HL-60/S4 (cell line): ENCODE data around the gene GRIA2.
"Not testable (repeated sequence)": the region's sequence is repeated elsewhere in the genome, so short reads cannot be mapped to it uniquely, and the experiment has no call there.

ENCODE experiments used
- in situ Hi-C: fragments of 300-500 bp; cut with MboI; formaldehyde crosslinking; loops from 2 replicates; pipeline ENCODE4 v1.14.3; 2022; ENCODE audit warnings: low sequenced_read_pairs

Gene GRIA2

GRCh38 chr4:157220371-157220881, at the start of gene GRIA2:
Gene GRIA2, plus strand, starts transcription at chr4:157220728. Its CDS starts 315 bp downstream, at chr4:157221043.
- in situ Hi-C loops: no loop called here

GRCh38 chr4:157172011-157172410, 48.5 kb upstream of the GRIA2 start:
- in situ Hi-C loops: no loop called here

DNA sequence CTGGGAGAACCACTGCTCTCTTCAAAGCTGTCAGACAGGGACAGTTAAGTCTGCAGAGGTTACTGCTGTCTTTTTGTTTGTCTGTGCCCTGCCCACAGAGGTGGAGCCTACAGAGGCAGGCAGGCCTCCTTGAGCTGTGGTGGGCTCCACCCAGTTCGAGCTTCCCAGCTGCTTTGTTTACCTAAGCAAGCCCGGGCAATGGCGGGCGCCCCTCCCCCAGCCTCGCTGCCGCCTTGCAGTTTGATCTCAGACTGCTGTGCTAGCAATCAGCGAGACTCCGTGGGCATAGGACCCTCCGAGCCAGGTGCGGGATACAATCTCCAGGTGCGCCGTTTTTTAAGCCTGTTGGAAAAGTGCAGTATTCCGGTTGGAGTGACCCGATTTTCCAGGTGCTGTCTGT, 40.3 kb upstream of the GRIA2 start:
- in situ Hi-C loops: not testable (repeated sequence)

GRCh38 chr4:157184300-157184699, 36.2 kb upstream of the GRIA2 start:
- in situ Hi-C loops: no loop called here

DNA sequence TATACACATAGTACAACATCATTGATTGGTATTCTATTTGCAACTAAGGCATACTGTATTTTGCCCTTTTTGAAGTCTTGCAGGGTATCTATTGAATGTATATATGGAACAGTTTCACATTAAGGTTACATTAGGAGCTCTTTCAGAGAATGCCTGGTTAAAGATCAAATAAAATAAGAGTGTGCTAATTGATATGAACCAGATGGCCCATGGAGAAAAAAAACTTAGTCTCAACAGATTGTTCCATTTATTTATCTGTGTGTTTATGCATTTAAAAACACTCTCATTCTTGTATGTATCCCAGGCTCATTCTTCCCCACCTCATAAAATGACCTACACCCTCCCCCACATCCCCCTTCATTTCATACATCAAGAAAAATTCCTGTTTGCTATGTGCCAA, 35.2 kb upstream of the GRIA2 start:
- in situ Hi-C loops: no loop called here

DNA sequence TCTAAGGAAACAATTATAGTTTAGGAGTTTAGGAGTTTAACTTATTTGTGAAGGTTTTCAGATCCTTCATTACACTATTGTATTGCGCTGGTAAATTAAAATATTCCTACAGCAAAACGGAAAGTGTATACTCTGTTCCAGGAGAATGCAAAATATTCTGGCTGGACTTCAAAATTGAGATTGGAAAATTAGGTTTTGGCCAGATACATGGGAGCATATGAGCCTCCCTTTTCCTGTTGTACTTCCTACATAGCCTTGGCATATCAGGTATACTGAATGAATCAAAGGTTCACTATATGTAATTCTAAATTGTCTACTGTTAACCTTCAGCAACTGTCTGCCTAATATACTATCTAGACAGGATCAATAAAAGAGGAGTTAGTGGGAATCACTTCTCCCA, 25.2 kb upstream of the GRIA2 start:
- in situ Hi-C loops: no loop called here

- in situ Hi-C loops: no loop called here
Measured at GRCh38 chr4:157196046-157196445, 24.5 kb upstream of the GRIA2 start.

DNA sequence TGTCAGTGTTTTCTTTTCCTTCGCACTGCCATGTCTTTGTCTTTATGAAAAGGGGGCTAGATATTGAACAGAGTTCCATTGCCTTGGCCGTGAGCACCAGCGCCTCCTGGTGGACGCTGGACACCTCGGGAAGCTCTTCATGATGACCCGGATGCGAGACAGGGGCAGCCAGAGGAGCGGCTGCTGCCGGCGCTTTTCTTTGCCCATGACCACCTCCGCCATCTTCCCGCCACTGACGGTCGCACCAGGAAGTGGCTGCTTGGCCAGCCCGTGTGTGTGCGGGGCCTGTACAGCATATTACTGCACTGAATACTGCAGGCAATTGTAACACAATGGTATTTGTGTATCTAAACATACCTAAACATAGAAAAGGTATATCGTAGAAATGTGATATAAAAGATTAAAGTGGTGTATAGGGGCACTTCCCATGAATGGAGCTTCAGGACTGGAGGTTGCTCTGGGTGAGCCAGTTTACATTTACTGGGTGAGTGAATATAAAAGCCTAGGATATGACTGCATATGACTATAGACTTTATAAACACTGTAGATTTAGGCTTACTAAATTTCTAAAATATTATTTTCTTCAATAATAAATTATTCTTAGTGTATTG, 15.8 kb upstream of the GRIA2 start:
- in situ Hi-C loops: no loop called here

- in situ Hi-C loops: no loop called here
Measured at GRCh38 chr4:157217708-157218107, 2.8 kb upstream of the GRIA2 start.

- in situ Hi-C loops: no loop called here
Measured at GRCh38 chr4:157219711-157220370, 687 bp upstream of the GRIA2 start.

DNA sequence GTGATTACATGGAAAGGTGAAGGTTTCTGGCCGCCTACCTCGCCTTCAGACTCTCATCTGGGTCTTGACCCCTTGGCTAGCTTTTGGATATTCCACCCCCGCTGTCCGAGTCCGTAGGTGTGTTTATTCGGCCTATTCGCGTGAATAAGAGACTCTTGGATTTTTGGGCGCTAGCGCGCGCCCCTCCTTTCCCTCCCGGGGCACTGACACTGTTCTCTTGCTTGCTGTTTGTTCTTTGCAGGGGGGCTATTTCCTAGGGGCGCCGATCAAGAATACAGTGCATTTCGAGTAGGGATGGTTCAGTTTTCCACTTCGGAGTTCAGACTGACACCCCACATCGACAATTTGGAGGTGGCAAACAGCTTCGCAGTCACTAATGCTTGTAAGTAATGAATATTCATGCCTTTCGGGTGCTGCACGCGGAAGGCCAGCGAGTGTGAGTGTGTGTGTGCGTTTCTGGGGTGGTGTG, 932 bp downstream of the GRIA2 start:
- in situ Hi-C loops: no loop called here

- in situ Hi-C loops: no loop called here
Measured at GRCh38 chr4:157221895-157222770, 1.6 kb downstream of the GRIA2 start.

- in situ Hi-C loops: no loop called here
Measured at GRCh38 chr4:157222771-157223160, 2.2 kb downstream of the GRIA2 start.

DNA sequence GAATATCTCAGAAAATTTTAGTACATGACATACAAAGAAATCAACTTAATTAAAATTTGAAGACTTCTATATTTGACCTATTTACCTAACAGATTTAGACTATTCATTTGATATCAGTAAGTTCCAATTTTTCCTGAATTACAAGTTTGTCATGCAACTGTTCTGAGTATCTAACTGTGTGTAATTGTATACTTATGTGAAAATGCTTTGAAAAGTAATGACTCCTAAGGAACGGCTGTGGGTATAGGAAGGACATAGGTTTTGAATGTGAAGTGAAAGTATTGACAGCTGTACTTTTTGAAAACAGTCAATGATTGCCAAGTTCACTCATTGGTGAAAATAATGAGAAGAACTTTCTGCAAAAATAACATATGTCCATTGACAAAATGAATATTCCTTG, 2.9 kb downstream of the GRIA2 start:
- in situ Hi-C loops: no loop called here

GRCh38 chr4:157225096-157225495, 4.6 kb downstream of the GRIA2 start:
- in situ Hi-C loops: no loop called here

DNA sequence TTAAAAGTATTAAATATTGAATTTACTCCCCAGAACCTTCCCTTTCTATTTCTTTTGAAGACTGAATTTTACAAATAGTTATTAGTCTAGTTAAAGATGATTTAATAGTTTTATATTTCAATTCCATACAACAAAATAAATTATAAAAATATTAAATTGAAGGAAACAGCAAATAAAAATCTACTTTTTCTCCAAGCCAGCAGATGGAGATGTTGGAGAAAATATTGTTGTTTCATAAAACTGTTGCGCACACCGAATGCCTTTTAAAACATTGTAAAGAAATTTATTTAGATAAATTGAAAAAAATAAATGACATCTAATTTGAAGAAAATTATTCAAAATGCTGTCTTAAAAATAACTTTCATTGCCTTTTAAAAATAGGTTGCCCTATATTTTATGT, 5.5 kb downstream of the GRIA2 start:
- in situ Hi-C loops: no loop called here

GRCh38 chr4:157226601-157227000, 6.1 kb downstream of the GRIA2 start:
- in situ Hi-C loops: no loop called here

GRCh38 chr4:157231525-157231924, 11.0 kb downstream of the GRIA2 start:
- in situ Hi-C loops: no loop called here

DNA sequence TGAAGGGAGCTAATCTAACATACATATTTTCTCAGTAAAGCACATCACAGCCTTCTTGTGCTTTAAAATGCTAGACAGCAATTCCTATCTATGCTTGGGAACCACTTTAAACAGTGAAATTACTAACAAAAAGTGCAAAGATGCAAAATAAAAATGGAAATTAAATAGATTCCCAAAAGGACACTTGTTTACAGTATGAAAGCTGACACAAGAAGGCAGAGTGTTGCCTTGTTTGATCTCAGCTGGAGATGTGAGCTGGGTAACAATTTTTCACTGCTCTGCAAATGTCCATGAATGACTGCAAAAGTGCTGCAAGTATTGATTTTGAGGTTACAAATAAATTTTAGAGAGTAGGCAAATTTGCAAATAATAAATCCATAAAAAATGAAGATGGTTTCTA, 22.3 kb downstream of the GRIA2 start:
- in situ Hi-C loops: no loop called here

DNA sequence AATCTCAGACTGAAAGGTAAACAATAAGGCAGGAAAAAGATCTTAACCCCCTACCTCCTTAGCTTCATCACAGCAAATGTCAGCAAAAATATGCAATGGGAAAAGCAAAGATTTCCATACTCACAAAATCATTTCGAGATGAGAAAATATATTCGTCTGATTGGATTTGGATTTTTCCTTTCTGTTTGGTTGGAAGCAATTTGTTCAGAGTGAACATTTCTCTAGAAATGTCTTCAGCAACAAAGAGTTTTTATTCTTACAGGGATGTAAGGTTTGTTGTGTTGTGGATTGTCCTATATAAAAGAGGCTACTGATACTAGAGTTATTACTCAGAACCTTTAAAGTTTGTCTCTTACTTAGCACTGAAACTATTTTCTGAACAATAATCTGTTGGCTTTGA, 23.8 kb downstream of the GRIA2 start:
- in situ Hi-C loops: no loop called here

GRCh38 chr4:157245351-157245750, 24.8 kb downstream of the GRIA2 start:
- in situ Hi-C loops: no loop called here

DNA sequence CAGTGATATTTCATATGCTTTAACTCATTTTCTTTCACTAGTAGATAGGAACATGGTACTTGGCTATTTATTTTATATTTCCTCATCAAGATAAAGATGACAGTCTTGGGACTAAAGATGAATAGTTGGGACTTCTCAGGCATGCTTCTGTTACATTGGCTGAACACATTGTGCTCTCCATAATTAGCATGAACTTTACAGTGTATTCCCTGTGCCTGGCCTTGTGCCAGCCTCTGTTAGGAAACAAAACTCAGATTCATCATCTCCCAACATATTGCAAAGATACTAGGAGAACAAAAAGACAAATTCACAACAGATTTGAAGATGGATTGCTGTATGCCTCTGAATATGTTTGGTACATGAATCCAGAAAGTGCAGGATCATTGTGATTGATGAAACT, 26.4 kb downstream of the GRIA2 start:
- in situ Hi-C loops: no loop called here
